RPMI8226 (cell line): ENCODE measurements around the gene SAFB.
"Not testable (repeated sequence)": the region's sequence is repeated elsewhere in the genome, so short reads cannot be mapped to it uniquely, and the experiment has no call there.

ENCODE experiments used
- DNase-seq: peaks from one replicate; pipeline ENCODE4 v3.0.0-alpha.2; 2015

SAFB gene

DNA sequence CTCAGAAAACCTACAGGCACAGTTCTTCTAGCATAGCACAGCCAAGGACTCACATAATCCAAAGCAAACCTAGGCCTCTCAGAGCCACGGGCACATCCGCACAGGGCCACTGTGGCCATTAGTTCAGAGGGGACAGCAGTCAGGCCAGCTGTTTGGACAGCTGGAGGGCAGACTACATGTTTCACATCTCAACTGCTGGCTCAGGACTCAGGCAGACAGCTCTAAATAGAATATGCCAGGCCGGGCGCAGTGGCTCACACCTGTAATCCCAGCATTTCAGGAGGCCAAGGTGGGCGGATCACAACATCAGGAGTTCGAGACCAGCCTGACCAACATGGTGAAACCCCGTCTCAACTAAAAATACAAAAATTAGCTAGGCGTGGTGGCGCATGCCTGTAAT lies 27.1 kb upstream of the SAFB start:
- no peak for DNase-seq

DNA sequence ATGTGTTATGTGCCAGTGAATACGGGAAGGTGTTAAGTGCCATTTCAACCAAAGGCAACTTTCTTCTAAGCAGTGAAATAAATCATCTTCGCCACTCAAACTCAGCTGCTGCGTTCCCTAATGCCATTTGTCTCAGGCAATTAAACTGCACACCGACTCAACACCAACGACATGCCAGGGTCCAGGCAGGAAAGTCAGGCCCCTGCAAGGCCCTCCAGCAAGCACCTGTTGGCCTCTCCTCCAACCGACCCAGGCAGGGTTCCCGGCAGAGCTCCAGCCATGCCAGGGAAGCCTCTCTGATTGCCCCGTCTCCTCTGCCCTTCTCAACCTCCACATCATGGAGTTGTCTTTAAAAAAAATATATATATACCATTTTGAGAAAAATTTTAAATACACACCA lies 22.1 kb upstream of the SAFB start:
- no peak for DNase-seq

DNA sequence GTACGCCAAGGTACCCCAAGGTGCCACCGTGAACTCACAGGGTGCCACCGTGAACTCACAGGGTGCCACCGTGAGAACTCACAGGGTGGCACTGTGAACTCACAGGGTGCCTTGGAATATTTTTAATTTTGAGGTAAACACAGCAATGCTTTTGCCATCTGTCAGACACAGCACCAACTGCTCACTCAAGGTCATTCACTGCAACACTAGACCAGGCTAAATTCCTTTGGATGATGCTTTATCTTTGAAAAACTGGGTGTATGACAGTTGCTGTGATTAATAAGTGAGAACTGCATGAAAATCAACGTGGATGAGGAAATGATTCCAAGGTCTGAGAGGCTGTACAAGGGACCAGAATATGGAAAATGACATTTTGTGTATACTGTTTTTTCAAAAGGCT lies 19.3 kb upstream of the SAFB start:
- DNase-seq: no peak

DNA sequence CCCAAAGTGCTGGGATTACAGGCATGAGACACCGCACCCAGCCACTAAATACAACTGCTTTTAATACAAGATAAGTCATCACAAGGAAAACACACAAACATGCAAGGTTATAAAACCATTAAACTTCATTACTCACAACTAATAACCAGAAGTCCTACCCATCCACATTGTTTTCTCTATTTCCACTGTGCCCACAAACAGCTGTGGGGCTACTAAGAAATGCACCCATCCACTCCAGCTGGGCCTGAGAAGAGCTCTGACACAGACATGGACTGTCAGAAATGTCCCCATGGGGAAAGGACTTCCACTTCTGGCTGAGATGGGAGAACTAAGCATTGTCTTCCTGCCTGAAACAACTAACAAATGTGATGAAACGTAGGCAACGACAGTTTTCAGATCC lies 17.5 kb upstream of the SAFB start:
- no peak for DNase-seq

DNA sequence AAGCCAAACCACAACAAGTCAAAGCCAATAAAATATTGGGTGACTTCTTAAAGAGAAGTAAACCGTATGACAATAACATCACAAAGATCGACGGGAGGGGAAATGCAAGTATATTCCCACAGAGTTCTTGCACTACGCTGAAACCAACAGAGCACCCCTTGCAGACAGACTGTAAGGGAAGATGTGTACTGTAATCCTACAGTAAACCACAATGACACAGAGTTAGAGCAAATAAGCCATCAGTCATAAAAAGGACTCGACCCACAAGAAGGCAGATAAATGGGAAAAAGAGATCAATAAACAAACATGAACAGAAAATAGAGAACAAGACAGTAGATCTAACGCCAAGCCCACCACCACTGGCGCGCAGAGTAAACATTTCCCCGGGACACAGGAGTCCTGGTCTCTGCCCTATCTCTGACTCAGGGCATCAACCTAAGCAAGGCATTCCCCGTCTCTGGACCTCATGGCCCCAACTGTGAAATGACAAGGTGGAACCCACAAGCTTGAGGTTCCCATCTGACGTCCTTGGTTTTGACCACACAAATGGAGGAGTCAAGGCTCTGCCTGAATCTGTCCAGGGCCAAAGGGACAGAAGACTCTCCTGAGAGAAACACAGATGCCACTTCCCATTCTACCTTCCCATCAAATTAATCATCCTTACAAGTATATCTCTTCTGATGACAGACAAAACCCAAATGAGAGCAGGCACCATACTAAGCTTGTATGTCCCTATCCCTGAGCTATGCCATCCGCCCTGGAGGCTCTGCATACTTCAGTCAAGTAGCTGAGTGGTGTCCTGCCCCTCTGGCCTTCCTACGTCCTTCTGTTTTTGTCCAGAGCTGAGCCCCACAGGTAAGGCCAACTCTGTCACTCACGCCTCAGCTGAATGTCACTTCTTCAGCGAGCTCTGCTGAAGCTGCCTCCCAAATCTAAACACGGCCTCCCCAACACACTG lies 15.3 kb upstream of the SAFB start:
- DNase-seq: no peak

DNA sequence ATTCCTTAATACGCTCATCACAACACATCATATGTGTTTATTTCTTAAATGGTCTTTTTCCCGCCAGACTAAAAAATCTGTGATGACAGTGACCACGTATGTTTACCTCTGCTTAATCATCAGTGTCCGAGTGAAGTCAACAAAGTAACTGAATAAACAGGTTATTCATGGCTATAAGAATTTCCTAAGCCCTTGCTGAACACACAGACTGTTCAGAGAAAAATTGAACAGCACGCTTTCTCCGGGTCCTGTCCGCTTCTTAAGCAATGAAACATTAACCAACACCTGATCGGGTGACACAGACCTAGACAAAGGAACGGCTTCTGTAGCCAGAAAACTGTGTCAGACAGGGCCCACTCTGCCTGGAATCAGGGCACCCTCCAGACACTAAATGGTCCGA lies 14.6 kb upstream of the SAFB start:
- DNase-seq: no peak

DNA sequence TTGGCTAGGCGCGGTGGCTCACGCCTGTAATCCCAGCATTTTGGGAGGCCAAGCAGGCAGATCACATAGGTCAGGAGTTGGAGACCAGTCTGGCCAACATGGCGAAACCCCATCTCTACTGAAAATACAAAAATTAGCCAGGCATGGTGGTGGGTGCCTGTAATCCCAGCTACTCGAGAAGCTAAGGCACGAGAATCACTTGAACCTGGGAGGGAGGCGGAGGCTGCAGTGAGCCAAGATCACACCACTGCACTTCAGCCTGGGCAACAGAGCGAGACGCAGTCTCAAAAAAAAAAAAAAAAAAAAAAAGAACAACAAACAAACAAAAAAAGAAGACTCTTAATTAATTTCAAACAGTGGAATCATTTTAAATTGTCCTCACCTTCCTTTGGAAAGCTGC lies 14.1 kb upstream of the SAFB start:
- not testable (repeated sequence) for DNase-seq

DNA sequence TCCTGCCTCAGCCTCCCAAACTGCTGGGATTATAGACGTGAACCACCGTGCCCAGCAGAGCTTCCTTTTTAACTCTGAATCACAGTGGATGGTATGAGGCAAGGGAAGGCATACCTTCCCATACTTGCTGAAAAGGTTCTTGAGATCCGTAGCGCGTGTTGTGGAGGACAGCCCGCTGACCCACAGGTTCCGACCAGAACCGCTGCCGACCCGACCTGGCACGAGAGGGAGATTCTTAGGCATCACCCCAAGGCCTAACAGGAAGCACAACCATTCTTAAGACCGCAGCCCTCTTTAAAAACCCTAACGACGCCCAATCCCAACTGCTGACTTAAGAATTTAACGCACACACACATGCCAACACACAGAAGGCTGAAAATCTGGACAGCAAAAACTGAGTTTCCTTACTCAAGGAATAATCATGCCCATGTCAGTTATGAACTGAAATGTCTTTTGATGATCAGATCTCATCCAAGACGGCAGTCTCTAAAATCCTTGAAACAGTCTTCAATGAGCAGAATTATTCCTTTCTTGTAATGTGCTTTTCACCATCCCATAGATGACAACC lies 12.9 kb upstream of the SAFB start:
- DNase-seq: no peak

DNA sequence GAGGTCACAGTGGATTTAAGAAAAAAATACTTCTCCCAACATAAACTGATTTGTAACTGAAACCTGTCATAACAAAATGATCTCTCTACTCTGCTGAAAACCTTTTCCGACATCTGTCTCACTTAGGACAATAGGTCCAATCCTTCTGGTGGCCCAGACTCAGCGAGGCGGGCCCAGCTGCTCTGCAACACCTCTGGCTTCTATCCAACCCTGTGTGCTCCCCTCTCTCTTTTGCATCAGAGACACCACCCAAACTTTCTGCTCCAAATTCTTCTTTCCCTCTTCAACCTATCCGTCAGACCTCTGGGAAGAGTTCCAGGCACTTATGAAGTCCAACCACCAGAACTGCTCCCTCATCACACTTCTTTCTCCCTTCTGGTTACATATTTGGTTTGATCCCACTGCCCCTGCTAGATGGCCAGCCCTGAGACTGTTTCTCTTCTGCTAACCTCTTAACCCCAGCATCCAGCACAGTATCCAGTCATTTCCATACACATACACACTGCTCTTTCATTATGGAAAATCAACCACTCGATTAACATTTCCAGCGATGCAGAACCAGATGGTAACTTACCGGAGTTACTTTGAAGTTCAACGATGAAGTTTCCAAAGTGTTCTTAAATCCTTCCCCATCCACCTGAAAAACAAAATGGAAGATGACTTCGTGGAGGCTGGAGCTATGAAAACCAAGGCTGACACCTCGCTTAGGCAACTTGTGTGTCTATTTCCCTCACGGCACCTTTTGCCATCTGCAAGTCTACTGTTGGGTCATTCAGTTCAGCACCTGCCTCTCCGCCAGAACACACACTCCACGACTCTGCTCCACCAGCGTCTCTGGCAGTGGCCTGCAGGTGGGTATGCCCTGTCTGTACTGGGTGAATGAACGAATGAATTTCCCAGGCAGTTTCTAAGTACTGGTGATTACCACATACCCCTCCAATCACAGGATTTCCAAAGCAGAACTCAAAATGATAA lies 9.7 kb upstream of the SAFB start:
- DNase-seq: no peak

DNA sequence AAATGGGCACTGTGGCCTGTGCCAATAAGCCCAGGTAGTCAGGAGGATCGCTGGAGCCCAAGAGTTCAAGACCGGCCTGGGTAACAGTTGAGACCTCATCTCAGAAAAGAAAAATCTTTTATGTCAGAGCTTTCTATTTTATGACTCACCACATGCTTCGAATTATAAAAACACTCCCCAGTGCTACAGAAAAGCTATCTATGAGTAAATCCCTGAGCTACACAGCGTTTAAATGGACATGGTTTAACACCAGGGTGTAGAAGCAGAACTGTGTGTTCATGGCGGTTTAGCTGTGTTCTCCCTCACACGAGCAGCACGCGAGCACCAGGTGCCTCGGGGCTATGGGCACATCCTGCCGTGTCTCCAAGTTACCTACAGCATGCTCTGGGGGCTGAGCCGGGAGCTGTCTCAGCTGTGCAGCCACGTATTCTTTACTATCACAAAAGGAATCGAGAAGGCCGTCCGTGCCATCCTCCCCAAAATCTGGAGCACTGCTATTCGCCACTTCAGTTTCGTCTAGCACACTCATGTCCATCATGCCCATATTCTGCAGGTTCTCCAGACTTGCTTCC lies 7.0 kb upstream of the SAFB start:
- DNase-seq: no peak

DNA sequence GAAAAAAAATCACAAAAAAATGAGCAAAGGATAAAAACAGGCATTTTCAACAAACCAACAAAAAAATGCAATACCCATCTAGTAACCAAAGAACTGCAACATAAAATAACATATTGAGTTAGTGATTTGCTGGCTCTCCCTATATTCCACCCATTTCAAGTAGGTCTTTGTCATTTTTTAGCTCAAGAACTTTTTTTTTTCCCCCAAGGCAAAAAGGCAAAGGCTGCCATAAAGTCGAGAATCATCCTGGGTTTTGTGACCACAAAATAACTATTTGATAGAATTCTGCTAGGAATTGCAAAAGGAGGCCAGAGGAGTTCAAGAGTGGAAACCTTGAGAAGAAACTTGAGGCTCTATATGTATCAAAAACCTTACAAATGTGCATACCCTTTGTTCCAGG lies 5.8 kb upstream of the SAFB start:
- DNase-seq: no peak

DNA sequence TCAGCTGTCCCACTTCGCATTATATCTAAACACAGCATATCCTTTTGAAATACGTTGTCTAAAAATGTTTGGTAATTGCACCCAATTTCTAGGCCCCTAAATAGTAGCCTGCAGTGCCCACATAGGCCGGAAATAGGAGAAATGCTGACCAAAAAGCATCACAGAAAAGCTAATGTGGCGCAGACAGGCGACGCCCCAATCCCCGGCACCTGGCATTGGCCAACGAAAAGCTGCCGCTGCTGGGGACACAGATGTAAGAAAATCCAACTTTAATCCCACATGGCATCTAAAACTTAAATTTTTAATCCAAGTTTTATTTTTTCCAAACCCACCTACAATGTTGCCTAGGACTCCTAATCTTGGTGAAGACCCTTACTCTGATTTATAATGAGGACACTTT lies 4.3 kb upstream of the SAFB start:
- no peak for DNase-seq

DNA sequence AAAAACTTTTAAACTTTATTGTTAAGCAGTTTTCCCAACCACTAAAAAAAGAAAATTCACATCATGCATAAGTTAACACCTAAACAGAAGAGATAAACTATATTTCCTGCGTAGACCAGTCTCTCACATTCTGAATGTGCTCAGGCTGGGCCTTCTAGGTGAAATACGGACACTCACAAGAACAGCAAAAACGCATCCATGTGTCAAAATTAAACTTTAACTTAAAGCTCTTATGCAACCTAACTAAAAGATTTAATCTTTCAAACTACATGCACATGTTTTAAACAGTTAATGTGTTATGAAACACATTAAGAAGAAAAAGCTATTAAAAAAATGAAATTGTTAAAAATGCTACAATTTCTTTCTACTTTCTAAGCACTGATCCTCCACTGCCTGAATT lies 2.9 kb upstream of the SAFB start:
- DNase-seq: no peak

DNA sequence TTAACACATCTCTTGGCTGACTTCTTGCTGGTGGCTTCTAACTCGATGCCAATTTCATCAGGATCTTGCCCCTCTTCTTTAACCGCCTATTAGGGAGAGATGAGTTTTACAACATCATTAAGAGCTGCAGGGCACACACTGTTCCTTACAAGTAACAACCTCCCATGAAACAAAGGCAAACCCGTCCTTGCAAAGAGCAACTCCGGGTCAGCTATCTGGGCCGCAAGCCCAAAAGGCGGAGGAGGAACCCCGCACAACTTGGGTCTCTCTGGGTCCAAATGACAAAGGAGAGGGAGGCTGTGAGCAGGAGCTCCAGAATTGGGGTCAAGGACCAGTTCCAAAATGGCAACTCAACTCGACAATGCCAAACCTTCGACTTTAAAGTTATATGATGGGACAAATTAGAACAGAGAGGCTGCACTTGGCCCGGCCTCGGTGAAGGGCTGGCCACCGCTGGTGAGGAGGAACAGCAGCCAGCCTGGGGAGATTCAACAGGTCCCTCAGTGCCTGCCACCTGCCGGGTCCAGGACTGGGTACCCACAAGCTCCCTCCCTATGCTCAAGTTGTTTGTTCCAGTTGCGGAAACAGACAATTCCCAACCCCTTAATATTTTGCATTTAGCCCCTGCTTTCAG lies 1.5 kb upstream of the SAFB start:
- peak; percentile 15 for DNase-seq

DNA sequence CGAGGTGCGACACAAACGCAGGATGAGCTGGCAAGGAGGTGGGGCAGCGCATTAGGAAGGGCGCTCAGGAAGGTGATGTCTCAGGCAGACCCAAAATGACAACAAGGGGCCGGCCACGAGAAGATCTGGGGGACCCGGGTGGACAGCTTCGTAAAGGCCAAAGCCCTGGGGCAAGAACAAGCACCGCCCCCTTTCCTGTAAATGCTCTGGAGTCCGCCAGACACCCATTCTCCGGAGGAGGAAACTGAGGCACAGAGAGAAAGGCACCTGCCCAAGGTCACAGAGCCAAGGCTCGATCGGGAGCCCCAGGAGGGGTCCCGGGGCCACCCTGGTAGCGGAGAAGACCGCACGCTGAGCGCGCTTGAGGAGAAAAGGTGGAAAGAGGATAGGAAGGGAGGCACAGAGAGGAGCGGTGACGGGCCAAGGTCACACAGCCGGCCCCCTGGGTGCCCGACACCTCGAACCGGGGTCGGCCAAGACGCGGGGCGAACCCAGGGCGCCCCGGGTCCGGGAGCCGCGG lies 878 bp upstream of the SAFB start:
- peak; percentile 15 for DNase-seq

DNA sequence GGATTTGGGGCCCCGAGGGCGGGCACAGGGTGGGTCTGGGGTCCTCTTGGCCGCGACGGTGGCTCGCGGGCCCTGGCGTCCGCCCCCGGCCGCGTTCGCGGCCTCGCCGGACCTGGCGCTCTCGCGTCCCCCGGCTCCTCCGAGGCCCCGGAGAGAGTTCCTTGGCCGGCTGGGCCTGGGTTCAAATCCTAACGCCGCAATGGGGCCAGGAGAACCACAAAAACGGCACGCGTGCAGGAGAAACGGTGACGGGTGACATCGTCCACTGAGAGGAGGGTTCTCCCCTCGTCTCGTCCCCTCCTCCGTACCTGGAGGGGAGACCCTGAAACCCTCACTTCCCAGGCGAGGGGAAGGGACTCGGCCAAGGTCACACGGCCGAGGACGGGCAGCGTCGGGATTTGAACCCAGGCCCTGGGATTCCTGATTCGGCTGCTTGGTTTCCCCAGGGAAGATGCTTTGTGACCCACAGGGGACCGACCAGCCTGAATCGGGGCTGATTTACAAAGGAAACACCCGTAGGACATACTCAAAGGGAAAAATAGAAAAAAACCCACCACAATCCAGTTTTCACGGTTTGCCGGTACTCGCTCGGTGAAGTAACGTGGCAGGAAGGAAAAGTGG lies 624 bp downstream of the SAFB start:
- DNase-seq: peak; percentile 14

DNA sequence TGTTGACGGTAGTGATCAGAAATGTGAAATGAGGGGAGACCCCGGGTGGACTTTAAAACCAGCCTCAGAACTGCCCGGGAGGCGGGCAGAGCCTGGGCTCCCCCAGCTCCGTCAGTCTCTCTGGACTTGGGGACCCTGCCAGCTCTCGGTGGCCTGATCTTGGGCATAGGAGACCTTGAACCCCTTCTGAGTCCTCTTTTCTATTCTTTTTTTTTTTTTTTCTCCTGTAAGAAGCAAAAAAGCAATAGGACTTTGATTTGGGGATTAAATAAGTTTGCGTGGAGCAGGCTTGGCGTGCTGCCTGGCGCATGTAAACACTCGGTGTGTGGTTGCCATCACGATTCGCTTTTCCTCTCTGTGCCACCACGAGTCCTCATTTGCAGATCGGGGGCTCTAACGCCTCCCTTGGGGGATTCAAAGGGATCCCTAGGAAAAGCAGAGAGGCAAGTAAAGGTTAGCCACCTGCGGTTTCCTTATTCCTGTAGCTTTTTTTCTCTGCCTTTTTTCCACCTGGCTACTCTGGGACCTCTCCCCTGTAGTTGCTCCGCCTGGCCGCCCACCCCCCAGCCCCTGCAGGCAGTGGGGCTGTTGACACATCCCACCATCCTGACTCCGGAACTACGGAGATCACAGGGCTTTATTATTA lies 1.3 kb downstream of the SAFB start:
- DNase-seq: peak; percentile 57

DNA sequence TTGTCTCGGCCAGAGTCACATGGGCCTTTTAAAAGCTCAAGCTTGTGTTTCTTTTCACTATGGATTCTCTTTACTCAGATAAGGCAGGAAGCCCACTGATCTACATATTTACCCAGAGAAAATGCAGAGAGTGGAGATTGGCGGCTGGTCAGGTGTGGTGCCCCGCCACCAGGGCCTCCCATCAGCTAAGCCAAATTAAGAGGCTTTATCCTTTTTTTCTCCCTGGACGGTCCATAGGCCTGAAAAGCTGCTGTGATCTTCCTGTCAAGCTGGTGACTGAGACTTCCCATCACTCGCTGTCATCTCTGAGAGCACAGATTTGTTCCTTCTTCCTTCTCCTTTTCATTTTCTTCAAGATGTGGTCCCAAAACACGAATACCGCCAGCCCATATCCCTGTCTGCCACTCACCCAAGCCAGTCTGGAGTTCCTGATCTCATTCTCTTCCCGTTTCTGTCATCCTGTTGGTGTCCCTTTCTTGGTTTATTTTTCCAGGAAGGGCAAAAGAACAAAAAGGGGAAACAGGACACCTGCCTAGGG lies 1.9 kb downstream of the SAFB start:
- DNase-seq: peak; percentile 20

DNA sequence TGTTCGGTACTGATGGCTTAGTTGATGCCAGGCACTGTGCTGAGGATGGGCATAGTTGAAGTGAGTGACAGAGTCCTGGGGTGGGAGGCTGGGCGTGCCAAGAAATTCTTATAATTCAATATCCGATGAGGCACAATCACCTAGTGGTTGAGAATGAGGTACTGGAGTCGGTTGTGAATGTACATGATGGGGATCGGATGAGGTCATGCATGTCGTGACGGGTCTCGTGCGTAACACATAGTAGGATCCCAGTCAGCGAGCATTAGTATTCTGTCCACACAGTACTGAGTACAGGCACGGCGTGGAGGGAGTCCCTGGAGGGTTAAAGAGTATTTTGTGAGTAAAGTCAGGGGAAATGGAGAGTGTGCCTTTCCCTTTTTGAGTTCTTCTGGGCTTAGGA lies 2.8 kb downstream of the SAFB start:
- DNase-seq: no peak

DNA sequence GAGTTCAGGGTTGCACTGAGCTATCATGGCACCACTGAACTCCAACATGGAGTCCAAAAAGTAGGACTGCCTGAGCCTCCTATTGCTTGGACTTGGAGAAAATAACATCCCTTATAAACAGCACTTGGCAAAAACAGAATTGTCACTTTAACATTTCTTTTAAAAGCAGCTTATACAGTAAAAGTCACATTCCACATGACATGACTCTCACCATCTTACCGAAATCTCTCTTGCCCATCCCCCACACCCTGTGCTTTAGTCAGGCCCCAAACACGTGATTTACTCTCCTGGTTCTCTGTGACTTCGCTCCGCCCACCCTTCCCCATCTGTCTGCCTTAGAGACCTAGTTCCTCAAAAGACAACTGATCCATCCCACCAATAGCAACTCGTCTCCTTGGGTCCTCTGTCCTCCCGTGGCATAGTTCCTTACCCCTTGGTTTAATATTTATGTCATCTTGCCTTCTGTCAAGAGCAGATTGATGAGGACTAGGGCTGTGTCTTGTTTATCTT lies 4.6 kb downstream of the SAFB start:
- no peak for DNase-seq

DNA sequence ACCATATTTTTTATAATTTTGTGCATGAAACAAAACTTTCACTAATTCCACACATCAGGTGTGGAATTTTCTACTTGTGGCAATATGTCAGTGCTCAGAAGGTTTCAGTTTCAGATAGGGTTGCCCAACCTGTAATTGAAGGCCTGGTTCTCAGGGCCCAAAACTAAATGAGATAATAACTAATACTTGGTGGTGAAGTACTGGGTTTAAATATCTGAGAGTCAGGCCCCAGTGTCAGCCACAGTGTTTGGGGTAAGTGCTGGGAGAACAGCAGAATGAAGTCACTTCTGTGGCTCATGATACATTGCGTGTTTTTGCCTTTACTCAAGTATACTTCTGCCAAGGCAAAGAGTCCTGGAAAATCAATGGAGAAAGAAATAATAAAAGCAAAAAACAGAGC lies 5.6 kb downstream of the SAFB start:
- no peak for DNase-seq
